Measurements from ENCODE around the gene PACSIN2. TPM values are rescaled to one million over a fixed set of nuclear protein-coding genes. Genes with fewer than 3 reads are reported as not detected.

Gene PACSIN2
- total RNA-seq, 6 experiments from 2014 or later: 69.8 to 97.3 (median 76.2) TPM

- no peaks in the 10 kb centered on the region for H3K9me3 Mint-ChIP-seq
These were observed 68.3 kb downstream of the PACSIN2 start for GRCh38 chr22:42946546-42947198.

GRCh38 chr22:42945736-42946135 is 69.2 kb downstream of the PACSIN2 start:
- Mint-ChIP-seq H3K36me3 (ENCODE audit: low read depth) (peaks cover 17% of the 10 kb centered on the region), H3K27me3 (ENCODE audit: insufficient read depth) (no peaks in the 10 kb centered on the region; the same call in none of the 2 replicates), H3K4me1 (ENCODE audit: low read depth) (peaks cover 73% of the 10 kb centered on the region), H3K9me3 (no peaks in the 10 kb centered on the region), H3K4me3 (no peak overlapping the region), H3K27ac (peak overlapping the region; percentile 57)
- TF ChIP-seq CTCF (IDR thresholded peaks at IDR 0.05): no peak
- no peak for DNase-seq

More at GRCh38 chr22:42946546-42947198, 68.3 kb downstream of the PACSIN2 start:
- no peaks in the 10 kb centered on the region; the same call in 1 of the 2 replicates for H3K27me3 Mint-ChIP-seq (ENCODE audit: insufficient read depth)
- peaks cover 17% of the 10 kb centered on the region for H3K36me3 Mint-ChIP-seq (ENCODE audit: low read depth)
- no peak overlapping the region for H3K4me3 Mint-ChIP-seq
- no peak for TF ChIP-seq CTCF (IDR thresholded peaks at IDR 0.05)
- peaks cover 64% of the 10 kb centered on the region for H3K4me1 Mint-ChIP-seq (ENCODE audit: low read depth)
- H3K27ac Mint-ChIP-seq: peak overlapping the region; percentile 62
- no peak for DNase-seq

GRCh38 chr22:42945027-42945426 is 69.9 kb downstream of the PACSIN2 start:
- no peak for DNase-seq
- no peak for TF ChIP-seq CTCF (IDR thresholded peaks at IDR 0.05)
- Mint-ChIP-seq H3K27ac (peak overlapping the region; percentile 57; the same call in 1 of the 2 replicates), H3K4me1 (ENCODE audit: low read depth) (peaks cover 80% of the 10 kb centered on the region), H3K27me3 (ENCODE audit: insufficient read depth) (no peaks in the 10 kb centered on the region; the same call in none of the 2 replicates), H3K9me3 (no peaks in the 10 kb centered on the region), H3K4me3 (no peak overlapping the region), H3K36me3 (ENCODE audit: low read depth) (peaks cover 17% of the 10 kb centered on the region)

- Mint-ChIP-seq H3K27ac (no peak overlapping the region), H3K9me3 (no peaks in the 10 kb centered on the region), H3K36me3 (ENCODE audit: low read depth) (peaks cover 17% of the 10 kb centered on the region), H3K4me1 (ENCODE audit: low read depth) (peaks cover 81% of the 10 kb centered on the region), H3K4me3 (no peak overlapping the region), H3K27me3 (ENCODE audit: insufficient read depth) (no peaks in the 10 kb centered on the region; the same call in none of the 2 replicates)
- no peak for TF ChIP-seq CTCF (IDR thresholded peaks at IDR 0.05)
- DNase-seq: no peak
These were observed 70.5 kb downstream of the PACSIN2 start for GRCh38 chr22:42944409-42944808.

GRCh38 chr22:42943981-42944380 is 71.0 kb downstream of the PACSIN2 start:
- no peaks in the 10 kb centered on the region for H3K9me3 Mint-ChIP-seq
- no peaks in the 10 kb centered on the region; the same call in none of the 2 replicates for H3K27me3 Mint-ChIP-seq (ENCODE audit: insufficient read depth)
- no peak for DNase-seq
- no peak overlapping the region for H3K27ac Mint-ChIP-seq
- TF ChIP-seq CTCF (IDR thresholded peaks at IDR 0.05): no peak
- peaks cover 81% of the 10 kb centered on the region for H3K4me1 Mint-ChIP-seq (ENCODE audit: low read depth)
- H3K4me3 Mint-ChIP-seq: no peak overlapping the region
- H3K36me3 Mint-ChIP-seq (ENCODE audit: low read depth): peaks cover 17% of the 10 kb centered on the region
